ENCODE data around the gene CLCN4.

The CLCN4 gene

DNA sequence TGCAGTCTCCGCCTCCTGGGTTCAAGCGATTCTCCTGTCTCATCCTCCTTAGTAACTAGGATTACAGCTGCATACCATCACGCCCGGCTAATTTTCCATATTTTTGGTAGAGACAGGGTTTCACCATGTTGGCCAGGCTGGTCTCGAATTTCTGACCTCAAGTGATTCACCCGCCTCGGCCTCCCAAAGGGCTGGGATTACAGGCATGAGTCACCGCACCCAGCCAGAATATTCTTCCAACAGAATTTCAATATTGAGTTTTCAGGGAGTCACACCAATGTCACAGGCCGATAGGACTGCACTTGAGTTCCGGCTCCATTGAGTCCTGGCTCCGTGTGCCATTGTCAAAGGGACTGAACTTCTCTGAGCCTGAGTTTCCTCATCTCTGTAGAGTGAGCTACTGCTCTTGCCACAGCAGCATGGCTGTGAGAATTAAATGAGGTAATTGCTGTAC lies 82.9 kb downstream of the CLCN4 start:
- peak; percentile 9 for DNase-seq (ENCODE audit: low spot score)
- no peak for FAIRE-seq

DNA sequence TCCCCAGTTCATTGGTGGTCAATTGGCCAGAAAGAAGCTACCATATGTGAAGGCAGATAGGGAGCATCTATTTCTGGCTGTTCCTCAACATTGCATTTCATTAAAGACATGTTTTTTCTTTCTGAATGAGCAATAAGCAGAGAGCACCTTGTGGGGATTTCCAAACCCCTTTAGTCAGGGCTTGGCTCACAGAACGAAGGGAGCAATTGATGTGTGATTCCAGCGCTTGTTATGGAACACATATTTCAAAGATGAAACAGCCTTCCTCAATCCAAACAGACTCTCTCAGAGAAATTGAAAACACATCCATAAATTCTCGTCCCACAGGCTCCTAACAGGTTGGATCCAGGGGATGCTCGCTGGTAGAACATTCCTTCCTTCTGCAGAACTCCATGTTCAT lies 84.1 kb downstream of the CLCN4 start:
- no peak for DNase-seq (ENCODE audit: low spot score)
- no peak for FAIRE-seq

- FAIRE-seq (no peak), DNase-seq (ENCODE audit: low spot score) (no peak)
Measured at GRCh38 chrX:10242026-10242425, 85.3 kb downstream of the CLCN4 start.

GRCh38 chrX:10243106-10243505 lies 86.3 kb downstream of the CLCN4 start:
- no peak for DNase-seq (ENCODE audit: low spot score)
- FAIRE-seq, result no peak

DNA sequence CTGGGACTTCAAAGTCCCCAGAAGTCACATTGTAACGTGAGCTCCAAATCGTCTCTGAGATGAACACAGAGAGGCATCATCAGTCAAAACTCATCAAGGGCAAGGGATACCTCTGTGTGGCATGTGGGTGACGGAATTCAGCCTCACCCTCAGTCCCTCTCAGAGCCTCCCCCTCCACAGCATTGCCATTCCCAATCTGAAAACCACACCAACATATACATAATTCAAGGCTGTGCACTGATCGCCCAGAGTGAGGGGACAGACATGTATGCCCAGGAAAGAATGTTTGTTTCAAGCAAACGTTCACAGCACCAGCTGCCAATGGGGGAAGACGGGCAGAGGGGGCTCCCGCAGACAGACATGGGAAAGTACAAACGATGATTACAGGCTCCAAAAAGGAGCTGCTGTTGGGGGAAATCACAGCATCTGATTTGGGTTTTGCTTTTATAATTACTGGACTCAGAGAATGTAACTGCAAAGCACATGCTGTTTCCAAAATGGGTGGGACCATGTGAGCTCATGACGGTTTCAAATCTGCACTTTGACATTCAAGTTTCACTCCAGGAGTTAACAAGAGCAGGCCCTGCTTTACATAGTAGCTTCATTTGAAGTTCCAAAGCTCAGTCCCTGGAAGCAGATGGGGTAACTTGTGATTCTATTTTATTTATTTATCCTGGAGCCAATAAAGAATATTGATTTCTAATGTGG lies 88.3 kb downstream of the CLCN4 start:
- no peak for FAIRE-seq
- DNase-seq (ENCODE audit: low spot score), result no peak

- DNase-seq (ENCODE audit: low spot score) (no peak), FAIRE-seq (no peak)
Measured at GRCh38 chrX:10245886-10246285, 89.1 kb downstream of the CLCN4 start.

DNA sequence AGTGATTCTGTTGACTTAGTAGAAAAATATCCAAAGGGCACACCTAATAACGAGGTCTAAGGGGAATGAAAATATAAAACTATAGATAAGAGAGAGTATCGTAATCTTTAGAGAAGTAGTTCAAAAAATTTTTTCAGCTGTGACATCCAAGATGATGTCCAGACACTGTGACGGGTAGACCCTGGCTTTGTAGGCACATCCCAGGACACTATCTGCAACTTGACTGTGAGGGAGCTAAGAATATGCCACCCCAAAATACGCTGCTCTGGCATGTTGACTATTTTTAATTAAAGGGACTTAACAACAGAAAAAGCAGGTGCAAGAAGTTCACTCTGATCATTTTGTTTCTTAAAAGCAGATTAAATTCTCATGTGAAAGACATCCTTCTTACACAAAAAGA lies 89.5 kb downstream of the CLCN4 start:
- DNase-seq (ENCODE audit: low spot score) (no peak), FAIRE-seq (no peak)

DNA sequence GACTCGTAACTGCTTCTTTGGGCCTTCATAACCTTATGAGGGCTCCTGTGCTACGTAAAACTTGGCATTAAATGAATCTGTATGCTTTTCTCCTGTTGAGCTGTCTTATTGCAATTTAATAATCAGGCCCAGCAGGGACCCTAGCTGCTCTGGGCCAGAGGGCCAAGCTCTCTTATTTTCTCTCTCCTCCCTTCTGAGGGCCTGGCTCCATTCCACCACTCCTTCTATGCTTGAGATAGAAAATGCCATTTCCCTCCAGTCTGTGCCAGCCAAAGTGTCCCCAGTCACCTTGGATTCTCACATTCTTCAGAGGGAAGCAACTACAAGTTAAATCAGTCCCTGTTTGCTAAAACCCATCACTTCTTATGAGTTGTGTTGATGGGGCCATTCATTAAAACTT lies 90.1 kb downstream of the CLCN4 start:
- FAIRE-seq (no peak), DNase-seq (ENCODE audit: low spot score) (no peak)

DNA sequence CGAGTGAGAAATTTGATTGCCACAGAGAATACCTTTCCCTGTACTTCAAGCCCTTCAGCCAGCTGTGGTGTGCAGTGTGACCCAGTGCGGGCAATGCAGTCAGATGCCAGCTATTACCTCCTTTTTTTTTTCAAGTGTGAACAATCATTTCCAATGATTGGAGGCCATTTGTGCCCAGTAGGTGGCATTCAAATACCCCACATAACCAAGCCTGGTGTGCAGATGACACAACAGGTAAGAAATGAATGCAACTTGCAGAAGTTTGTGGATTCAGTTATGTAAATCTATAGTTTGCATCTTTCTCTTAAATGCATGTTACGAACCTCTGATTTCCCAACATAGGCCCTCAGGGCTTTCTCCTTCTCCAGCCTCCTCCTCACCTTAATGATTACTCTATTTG lies 98.0 kb downstream of the CLCN4 start:
- FAIRE-seq, result no peak

DNA sequence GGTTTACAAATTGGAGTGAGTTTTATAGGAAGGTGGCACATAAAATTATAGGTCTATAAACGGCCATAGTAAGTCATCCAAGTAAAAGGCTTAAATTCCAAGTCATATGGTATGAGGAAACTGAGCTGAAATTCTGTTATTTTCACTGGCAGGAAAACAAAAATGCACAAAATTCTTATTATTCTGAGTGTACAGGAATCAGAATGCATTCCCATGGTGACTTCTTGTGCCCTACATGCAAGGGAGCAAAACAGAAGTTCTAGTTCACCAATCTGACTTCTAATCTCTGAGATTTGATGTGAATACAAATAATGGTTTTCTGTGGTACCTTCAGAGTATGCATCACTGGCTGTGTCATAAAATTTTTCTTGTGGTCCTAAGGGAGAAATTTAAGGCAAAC lies 102.9 kb downstream of the CLCN4 start:
- DNase-seq (ENCODE audit: low spot score) (no peak), FAIRE-seq (no peak)

More for the DNA sequence above, 98.0 kb downstream of the CLCN4 start:
- peak; percentile 5 for DNase-seq (ENCODE audit: low spot score)

GRCh38 chrX:10265775-10266174 lies 109.0 kb downstream of the CLCN4 start:
- FAIRE-seq, result no peak

GRCh38 chrX:10278716-10279115 lies 121.9 kb downstream of the CLCN4 start:
- DNase-seq (ENCODE audit: low spot score) (no peak), FAIRE-seq (no peak)

More at GRCh38 chrX:10265775-10266174, 109.0 kb downstream of the CLCN4 start:
- DNase-seq (ENCODE audit: low spot score), result no peak

- FAIRE-seq (no peak), DNase-seq (ENCODE audit: low spot score) (no peak)
Measured at GRCh38 chrX:10280071-10280470, 123.3 kb downstream of the CLCN4 start.

DNA sequence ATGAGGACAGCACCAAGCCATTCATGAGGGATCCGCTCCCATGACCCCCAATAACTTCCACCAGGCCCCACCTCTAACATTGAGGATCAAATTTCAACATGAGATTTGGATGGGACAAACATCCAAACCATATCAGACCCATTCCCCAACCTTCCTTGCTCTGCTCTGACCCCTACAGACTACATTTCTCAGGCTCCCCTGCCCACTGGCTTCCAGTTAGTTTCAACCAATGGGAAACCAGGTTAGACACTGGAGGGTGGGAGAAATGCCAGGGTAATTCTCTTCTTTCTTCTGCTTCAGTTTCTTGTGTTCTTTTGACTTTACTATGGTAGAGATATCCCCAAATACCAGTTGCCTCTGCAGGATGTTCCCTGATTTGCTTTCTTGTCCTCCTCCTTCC lies 125.7 kb downstream of the CLCN4 start:
- FAIRE-seq (no peak), DNase-seq (ENCODE audit: low spot score) (no peak)

DNA sequence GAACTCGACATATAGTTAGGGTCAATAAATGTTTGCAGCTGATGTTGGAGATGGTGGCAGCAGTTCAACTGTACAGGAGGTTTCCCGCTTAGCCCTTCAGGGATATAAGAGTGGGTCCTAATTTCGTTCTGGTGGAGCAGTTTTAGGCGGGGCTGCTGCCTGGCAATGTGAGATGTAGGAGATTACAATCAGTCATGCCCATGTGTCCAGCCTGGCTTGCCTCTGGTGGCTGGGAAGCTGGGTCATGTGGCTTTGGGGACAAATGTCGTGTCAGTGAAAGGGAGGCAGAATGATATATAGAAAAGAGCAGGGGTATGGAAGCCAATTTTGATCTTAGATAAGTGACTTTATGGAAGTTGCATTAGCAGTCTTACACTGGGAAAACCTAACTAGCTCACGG lies 129.4 kb downstream of the CLCN4 start:
- no peak for FAIRE-seq

More for the DNA sequence above, 129.4 kb downstream of the CLCN4 start:
- DNase-seq (ENCODE audit: low spot score), result no peak

Measured in urothelium cell line (cell line).